MV-4-11 (cell line): ENCODE results near the gene EXOC1L.
A peak's percentile ranks its signal among the peaks of the same experiment; 100 is the strongest.
"Not testable (repeated sequence)": the region's sequence is repeated elsewhere in the genome, so short reads cannot be mapped to it uniquely, and the experiment has no call there.

ENCODE experiments used
- DNase-seq: peaks from one replicate; lab custom pipeline; 2025; lab: John Stamatoyannopoulos, UW

The EXOC1L gene

DNA sequence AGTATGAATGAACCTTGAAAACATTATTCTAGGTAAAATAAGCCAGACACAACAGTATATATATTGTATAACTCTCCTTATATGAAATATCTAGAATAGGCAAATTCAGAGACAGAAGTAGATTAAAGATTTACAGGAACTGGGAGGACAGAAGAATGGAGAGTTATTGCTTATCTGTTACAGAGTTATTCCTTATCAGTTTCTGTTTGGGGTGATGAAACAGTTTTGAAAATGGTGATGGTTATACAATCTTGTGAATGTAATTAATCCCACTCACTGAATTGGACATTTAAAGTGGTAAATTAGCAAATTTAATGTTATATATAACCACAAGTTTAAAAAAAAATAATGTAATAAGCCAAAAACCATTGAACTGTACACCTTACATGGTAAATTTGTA is 19.4 kb downstream of the EXOC1L start:
- no peak for DNase-seq

DNA sequence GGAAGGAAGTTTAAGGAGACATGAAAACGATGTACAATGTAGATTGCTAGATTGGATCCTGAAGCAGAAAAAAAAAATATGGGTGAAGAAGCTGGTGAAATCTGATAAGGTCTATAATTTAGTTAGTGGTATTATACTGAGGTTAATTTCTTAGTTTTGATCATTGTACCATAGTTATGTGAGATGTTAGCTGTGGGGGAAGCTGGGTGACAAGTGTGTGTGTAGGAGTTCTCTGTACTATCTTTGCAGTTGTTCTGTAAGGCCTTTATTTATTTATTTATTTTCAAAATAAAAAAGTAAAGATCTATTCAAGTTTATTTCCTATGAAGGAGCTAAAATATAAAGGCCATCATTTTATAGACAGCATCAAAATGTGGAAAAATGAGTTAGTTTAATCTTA is 21.4 kb downstream of the EXOC1L start:
- no peak for DNase-seq

DNA sequence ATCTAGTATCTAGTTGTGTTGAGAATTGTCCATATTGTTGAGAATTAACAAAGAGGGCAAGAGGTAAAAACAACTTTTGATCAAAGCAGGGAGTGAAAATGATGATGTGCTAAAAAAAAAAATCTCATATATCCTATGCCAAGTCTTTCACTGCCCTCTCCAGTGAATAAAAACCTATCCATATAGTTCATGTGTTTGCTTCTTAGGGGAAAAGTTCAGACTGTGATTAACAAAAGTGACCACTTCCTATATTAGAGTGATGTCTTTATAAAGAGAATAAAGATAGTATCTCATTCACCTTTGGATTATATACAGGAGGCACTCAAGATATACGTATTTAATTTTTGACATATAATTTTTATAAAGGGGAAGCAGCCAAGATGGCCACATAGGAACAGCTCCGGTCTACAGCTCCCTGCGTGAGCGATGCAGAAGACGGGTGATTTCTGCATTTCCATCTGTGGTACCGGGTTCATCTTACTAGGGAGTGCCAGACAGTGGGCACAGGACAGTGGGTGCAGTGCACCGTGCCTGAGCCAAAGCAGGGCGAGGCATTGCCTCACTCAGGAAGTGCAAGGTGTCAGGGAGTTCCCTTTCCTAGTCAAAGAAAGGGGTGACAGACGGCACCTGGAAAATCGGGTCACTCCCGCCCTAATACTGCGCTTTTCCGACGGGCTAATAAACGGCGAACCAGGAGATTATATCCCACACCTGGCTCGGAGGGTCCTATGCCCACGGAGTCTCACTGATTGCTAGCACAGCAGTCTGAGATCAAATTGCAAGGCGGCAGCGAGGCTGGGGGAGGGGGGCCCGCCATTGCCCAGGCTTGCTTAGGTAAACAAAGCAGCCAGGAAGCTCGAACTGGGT is 22.0 kb downstream of the EXOC1L start:
- DNase-seq: not testable (repeated sequence)

DNA sequence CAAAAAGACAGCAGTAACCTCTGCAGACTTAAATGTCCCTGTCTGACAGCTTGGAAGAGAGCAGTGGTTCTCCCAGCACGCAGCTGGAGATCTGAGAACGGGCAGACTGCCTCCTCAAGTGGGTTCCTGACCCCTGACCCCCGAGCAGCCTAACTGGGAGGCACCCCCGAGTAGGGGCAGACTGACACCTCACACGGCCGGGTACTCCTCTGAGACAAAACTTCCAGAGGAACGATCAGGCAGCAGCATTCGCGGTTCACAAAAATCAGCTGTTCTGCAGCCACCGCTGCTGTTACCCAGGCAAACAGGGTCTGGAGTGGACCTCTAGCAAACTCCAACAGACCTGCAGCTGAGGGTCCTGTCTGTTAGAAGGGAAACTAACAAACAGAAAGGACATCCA is 22.7 kb downstream of the EXOC1L start:
- not testable (repeated sequence) for DNase-seq

DNA sequence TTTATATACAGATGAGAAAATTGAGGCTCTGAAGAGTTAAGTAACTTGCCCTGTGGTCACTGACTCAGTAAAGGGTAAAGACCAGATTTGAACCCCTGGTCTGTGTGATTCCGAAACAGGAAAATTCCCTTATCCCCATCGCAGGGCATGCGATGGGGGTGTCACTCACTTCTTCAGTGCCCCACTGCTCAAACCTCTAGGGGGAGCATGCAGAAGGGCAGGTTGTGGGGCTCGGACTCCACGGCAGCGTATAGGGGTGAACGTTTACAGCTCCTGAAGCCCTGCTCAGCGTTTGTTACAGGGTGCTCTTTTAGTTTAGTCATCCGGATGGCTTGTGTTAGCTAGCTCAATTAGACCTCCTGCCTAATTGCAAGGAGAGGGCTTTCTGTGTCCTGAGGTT is 30.1 kb downstream of the EXOC1L start:
- no peak for DNase-seq

DNA sequence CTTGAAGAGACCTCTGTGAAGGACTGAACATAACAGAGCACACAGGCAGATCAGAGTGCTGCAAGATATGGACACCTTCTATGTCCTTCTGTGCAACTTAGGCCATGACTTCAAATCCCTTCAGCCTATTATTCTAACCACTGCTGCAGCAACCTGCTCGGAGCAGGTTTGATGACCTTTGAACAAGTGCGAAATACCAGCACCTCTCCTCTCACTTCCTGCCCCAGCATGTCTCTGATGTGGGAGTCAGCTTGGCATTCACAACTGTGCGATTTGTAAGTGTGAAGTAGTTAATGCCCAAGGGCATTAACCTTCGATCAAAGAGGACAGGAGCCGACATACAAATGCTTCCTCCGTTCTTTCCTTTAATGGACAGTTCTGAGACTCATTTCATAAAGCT is 32.3 kb downstream of the EXOC1L start:
- DNase-seq: no peak

DNA sequence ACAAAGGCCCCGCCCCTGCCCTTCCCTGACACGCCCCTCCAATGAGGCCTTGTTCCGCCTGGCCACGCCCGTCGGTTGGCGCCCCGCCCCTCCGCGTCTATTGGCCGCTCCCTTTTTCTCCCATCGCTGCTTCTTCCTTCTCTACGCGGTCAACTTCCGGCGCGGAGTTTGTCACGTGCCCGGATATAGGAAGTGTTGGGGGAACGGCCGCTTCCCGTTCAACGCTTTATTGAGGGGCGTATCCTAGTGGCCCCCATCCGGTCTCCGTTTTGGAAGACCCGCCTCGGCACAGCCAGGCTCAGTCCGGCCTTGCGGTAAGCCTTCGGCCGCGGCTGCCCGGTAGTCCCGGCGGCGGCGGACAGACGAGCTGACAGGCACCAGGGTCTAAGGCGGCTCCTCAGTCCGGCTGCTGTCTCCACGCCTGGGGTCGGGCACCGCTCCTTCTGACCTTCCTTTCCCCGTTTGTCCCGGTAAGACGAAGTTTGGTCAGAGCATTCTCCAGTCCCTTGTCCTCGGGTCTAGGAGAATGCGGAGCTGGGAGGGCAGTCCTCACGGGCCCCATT is 34.0 kb downstream of the EXOC1L start, which contains the start of gene EXOC1:
EXOC1 (plus strand) TSS at position 165 of the 563 bp plus-strand sequence. CDS start 4,676 bp downstream, outside the sequence.
- peak; percentile 96 for DNase-seq

DNA sequence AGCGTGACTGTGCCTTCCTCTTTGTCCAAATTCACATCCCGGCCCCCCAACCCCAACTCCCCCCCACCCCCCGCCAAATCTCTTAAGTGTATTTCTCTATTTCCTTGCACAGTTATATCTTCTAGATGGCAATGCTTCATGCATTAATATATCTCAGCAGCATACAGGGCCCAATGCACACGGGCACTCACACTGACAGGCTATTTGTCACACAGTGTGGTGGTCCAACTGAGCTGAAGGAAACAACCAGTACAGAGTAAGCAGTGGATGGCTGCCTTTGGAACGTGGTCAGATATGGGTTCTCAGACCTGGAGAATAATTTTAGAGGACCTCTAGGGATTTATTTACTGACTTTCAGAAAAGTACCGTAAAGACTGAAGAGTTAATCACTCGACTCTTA is 34.5 kb downstream of the EXOC1L start:
- no peak for DNase-seq

DNA sequence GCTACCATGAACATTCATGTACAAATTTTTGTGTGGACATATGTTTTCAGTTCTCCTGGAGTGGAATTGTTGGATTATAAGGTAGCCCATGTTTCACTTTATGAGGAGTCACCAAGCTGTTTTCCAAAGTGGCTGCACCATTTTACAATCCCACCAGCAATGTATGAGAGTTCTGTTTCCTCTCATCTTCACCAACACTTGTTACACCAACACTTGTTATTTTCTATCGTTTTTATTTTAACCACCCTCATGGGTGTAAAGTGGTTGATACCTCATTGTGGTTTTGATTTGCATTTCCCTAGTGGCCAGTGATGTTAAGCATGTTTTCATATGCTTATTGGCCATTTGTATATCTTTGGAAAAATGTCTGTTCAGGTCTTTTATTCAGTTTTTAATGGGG is 38.0 kb downstream of the EXOC1L start:
- no peak for DNase-seq

DNA sequence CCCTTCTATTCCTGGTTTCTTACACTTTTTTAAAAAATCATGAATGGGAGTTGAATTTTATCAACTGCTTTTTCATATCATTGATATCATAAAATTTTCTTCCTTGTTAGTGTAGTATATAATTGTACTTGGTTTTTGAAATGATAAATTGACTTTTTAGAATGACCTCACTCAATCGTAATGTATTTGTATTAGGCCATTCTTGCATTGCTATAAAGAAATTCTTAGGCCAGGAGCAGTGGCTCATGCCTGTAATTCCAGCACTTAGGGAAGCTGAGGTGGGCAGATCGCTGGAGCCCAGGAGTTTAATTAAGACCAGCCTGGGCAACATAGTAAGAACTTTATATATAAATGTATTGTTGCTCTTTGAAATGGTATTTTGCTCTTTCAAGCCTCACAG is 40.1 kb downstream of the EXOC1L start:
- no peak for DNase-seq

DNA sequence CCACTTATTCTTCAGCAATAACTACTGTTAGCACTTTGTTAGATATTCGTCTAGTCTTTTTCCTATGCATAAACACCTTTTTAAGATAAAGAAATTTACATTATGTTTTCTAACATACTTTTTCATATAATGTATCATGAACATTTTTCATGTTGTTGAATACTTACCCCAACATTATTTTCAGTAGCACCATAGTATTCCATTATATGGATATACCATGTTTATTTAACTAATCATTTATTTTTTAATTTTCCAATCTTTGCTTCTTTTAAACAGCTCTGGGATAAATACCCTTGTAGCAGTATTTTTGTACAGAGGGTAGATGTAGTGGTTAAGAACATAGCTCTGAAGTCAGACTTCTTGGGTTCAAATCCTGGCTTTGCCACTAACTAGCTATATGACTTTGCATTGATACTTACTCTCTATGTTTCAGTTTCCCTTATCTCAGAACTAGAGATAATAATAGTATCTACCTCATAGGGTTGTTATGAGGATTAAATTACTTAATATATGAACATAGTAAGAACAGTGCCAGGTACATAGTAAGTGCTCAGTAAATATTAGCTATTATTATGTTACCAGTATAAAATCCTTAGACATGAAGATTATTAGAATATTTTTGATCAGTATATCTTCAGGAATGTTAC is 45.1 kb downstream of the EXOC1L start:
- no peak for DNase-seq

DNA sequence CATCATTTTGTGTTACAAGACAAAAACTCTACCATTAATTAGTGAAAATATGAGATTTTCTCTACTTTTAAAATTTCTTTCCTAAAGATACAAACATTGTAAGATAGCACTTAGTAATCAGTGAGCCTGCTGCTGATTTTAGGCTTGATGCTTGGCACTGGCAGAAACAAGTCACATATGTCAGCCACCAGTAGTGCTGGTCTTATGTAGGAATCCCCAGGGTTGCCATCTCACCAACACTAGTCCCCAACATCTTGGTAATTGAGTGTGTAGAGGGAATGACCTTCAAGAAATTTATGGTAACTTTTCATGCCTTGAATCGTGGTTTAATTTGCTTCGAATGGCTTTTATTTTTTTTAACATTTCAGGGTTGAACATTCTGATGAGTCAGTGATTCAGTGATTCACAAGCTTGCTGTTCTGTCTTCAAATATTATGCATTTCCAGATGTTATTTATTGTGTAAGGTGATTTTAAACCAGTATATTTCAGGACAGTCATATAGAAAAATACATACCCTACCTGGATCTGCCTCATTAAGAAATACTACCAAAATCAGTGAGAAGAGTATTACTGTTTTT is 45.7 kb downstream of the EXOC1L start:
- no peak for DNase-seq

DNA sequence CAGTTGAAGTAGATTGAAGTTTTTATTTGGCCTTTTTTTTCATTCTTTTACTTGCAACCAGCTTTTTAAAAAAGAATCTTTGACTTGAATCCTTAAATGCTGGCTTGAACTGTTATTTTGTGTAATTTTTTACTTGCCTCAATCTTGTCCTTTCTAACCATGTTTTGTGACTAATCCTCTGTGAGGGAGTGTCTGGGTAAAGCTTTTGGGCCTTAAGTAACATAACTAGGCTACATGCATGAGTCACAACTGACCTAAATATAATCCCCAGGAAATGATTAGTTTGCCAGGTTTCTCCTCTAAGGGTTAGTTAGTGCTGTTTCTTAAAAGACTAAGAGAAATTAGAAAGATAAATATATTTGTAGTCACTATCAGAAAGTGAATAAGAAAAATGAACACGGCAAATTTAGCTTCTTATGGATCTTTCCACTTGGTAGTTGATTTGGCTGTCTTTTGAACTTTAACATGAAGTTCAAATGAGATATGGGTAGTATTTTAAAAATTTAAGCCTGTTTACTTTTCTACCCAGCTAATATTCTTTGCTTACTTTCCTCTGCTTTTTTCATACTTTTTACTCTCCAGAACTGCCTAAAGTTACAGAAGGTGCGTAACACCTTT is 46.8 kb downstream of the EXOC1L start:
- peak; percentile 94 for DNase-seq

DNA sequence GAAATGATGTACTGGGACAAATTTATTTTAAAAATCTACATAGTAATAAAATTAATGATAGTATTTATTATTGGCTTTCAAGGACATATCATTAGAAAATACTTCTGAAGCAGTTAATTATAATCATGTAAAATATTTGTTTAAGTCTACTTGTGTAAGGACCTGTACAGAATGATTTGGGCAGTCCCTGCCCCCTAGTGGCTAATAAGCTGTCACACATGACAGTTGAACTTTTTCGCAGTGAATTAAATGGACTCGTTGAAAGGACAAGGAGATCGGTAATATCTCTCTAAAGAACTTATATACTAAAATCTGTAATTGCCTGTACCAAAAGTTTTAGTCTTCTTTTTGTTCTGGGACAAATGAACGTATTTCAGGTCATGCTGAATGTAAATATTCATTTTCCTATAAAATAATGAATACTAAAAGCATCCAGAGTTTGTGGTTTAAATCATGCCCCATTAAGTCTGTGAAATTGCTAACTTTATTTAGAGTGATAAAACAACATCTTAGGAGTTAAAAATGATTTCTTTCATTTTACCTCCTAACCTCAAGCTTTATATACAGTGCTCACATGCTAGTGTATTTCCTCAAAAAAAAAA is 47.5 kb downstream of the EXOC1L start:
- DNase-seq: peak; percentile 70

DNA sequence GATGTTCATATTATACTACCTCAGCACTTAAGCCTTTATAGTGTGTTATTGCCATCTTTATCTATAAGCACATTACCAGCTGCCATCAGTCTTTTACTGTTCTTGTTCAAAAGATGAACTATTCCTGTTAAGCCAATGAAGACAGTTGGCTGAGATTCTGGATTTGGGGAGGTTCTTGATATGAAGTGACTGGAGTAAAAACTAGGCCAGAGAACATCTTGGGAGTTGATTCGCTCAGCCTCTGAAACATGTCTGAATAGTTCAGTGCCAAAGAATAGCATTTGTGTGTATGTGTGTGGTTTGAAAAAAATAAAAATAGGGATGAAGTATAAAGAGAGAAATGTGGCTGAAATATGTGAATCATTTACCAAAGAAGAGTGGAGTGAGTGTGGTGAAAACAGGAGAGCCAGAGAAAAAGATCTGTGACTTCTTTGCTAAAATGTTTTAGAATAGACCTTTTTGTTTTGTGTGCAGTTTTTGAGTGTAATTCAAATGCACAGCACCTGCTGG is 49.0 kb downstream of the EXOC1L start:
- DNase-seq: no peak

DNA sequence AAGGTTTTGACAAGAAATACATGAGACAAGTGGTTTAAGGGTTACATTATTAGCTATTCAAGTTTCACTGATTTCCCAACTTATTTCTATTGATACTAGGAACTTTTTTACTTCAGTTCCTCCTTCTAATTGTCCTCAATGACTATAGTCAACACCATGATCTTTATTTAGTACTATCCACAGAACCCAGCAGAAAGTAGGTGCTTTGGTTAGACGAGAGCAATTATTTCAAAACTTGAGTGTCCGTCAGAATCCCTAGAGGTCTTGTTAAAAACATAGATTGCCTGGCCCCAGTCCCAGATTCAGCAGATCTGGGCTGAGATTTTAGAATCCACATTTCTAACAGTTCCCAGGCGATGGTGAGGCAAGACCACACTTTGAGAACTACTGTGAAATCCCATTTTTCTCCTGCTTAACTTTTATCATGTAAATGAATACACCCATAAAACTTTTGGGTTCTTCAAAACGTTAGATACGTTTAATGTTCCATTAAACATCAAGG is 51.8 kb downstream of the EXOC1L start:
- no peak for DNase-seq

DNA sequence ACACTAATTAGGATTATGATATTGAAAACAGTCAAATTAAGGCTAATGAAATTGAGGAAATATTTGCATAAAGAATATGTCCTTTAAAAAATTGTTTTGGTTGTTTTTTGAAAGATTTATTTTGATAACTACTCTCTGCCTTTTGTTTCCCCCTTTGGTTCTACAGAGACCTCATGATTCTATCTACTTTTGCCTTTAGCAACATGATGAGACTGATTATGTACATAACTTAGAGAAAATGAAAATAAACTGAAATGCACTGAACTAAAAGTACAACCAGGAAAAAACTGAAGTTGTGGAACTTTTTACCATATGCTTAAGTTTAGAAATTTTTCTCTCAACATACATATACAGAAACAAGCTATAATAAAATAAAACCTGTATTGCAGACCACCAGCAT is 55.2 kb downstream of the EXOC1L start:
- no peak for DNase-seq

DNA sequence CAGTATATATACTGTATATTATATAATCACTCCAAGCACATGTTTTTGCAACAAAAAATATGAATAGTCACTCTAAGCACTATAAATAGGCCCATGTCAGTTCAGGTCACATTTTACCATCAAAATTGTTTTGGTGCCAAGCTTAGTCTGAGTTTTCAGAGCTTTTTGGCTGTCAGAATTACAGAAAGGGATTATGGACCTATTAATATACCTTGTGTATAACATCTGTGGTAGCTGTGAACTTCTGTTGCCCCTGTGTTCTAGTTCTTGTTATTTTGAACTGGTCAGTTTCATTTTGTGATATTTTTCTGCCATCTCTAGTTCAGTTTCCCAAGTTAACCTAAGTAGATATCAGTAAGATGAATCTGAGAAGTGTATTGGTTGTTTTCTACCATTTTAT is 56.8 kb downstream of the EXOC1L start:
- DNase-seq: peak; percentile 59

DNA sequence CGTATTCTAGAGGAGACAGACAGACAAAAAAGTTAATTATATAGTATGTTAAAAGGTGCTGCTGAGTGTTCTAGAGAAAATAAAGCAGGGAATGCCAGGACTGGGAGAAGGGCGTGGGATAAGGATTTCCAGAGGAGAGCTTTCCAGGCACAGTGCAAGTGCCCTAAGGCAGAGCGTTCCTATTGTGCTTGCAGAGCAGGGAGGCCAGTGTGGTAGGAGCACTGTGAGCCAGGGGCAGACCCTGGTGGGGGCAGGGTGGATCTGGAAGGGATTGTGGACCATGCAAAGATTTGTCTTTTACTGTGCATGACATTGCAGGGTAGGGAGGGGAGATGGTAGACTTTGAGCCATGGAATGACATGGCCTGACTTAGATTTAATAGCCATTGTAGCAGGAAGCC is 59.6 kb downstream of the EXOC1L start:
- no peak for DNase-seq

DNA sequence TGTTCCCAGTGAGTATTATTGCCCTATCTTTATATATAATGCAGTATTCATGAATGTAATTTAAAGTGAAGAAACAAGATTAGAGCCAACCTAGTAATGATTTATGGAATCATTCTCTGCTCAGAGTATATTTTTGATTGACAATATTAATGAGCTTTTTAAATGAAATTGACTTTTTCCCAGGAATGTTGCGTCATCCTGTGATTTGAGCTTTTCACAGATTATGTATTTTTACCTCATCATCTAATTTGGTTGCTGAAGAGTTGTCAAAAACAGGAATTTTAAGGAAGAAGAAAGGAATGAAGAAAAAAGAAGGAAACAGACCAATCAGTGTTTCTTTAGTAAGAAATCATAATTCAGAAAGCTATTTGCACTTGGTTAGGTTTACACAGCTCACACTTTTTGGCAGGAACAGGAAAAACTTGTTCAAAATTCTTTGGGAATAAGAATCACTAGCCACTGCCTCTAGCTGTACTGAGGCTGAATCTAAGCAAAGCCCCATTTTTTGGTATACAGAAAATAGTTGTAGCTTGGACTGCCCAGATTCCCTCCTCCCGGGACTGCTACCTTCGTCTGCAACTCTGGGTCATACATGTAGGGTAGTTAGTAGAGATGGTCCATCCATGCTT is 61.2 kb downstream of the EXOC1L start:
- no peak for DNase-seq
